ENCODE data around the gene TCIRG1.

- no peak for TF ChIP-seq CTCF (conservative IDR thresholded peaks at IDR 0.05; ENCODE audit: low read length)
- TF ChIP-seq EZH2phosphoT487 (IDR thresholded peaks at IDR 0.05; ENCODE audit: borderline replicate concordance, low read depth, low read length): no peak
Observed at GRCh38 chr11:68018730-68019190, 20.1 kb upstream of the TCIRG1 start.

Measured in OCI-LY7 (cell line).